ENCODE results near the gene ASIC2. TPM values are rescaled to one million over a fixed set of nuclear protein-coding genes. Genes with fewer than 3 reads are reported as not detected.
A peak's percentile ranks its signal among the peaks of the same experiment; 100 is the strongest.

Gene ASIC2
- polyA plus RNA-seq, 1 donor = 9.3 TPM

- no peak for DNase-seq
- no CpG with 5 or more reads among the region's 8 CpGs for WGBS (ENCODE audit: insufficient coverage, low lambda C conversion rate)
- Histone ChIP-seq H3K4me3 (ENCODE audit: low read length) (peak overlapping the region; percentile 59), H3K9me3 (ENCODE audit: control insufficient read depth, low read depth, low read length) (no peaks in the 10 kb centered on the region), H3K36me3 (ENCODE audit: control insufficient read depth, insufficient read depth, low read length) (peaks cover 2% of the 10 kb centered on the region), H3K4me1 (ENCODE audit: control insufficient read depth, insufficient read depth, low read length) (peaks cover 21% of the 10 kb centered on the region), H3K27ac (ENCODE audit: low read length) (peak overlapping the region; percentile 6), H3K27me3 (ENCODE audit: control insufficient read depth, insufficient read depth, low read length) (peaks cover 20% of the 10 kb centered on the region)
Observed at GRCh38 chr17:33290253-33290652, 2.8 kb downstream of the ASIC2 start.

DNA sequence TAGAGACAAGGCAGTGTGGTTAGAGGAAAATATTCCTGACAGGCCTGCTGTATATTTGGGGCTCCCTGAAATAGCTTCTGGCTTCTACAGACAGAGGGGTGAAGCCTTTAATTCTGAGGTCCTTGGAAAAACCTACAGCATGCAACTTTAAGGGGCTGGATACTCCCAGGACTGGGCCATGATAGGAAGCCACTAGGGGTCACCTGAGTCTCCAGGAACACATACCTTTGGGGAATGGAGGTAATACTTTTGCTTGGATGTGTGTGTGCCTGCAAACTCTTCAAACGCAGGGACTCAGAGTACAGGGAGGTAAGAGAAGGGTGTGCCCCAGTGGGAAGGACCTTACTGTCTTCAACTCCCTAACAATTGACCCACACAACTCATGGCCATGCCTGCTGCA, 4.1 kb downstream of the ASIC2 start:
- H3K9me3 ChIP-seq (ENCODE audit: control insufficient read depth, low read depth, low read length) = no peaks in the 10 kb centered on the region
- H3K4me1 ChIP-seq (ENCODE audit: control insufficient read depth, insufficient read depth, low read length) = peaks cover 21% of the 10 kb centered on the region
- H3K27ac ChIP-seq (ENCODE audit: low read length) = no peak overlapping the region
- no peak overlapping the region for H3K4me3 ChIP-seq (ENCODE audit: low read length)
- H3K36me3 ChIP-seq (ENCODE audit: control insufficient read depth, insufficient read depth, low read length) = peaks cover 6% of the 10 kb centered on the region
- no peak for DNase-seq
- no CpG with 5 or more reads among the region's 1 CpG for WGBS (ENCODE audit: insufficient coverage, low lambda C conversion rate)
- H3K27me3 ChIP-seq (ENCODE audit: control insufficient read depth, insufficient read depth, low read length) = peaks cover 18% of the 10 kb centered on the region

GRCh38 chr17:33287096-33287725, 5.9 kb downstream of the ASIC2 start:
- DNase-seq = no peak
- Histone ChIP-seq H3K9me3 (ENCODE audit: control insufficient read depth, low read depth, low read length) (no peaks in the 10 kb centered on the region), H3K4me3 (ENCODE audit: low read length) (no peak overlapping the region), H3K4me1 (ENCODE audit: control insufficient read depth, insufficient read depth, low read length) (peaks cover 26% of the 10 kb centered on the region), H3K27me3 (ENCODE audit: control insufficient read depth, insufficient read depth, low read length) (peaks cover 5% of the 10 kb centered on the region), H3K27ac (ENCODE audit: low read length) (no peak overlapping the region), H3K36me3 (ENCODE audit: control insufficient read depth, insufficient read depth, low read length) (peaks cover 12% of the 10 kb centered on the region)
- no CpG with 5 or more reads among the region's 3 CpGs for WGBS (ENCODE audit: insufficient coverage, low lambda C conversion rate)

GRCh38 chr17:33285413-33285812, 7.7 kb downstream of the ASIC2 start:
- H3K27ac ChIP-seq (ENCODE audit: low read length) = no peak overlapping the region
- DNase-seq = no peak
- H3K27me3 ChIP-seq (ENCODE audit: control insufficient read depth, insufficient read depth, low read length) = no peaks in the 10 kb centered on the region
- H3K9me3 ChIP-seq (ENCODE audit: control insufficient read depth, low read depth, low read length) = no peaks in the 10 kb centered on the region
- peaks cover 23% of the 10 kb centered on the region for H3K4me1 ChIP-seq (ENCODE audit: control insufficient read depth, insufficient read depth, low read length)
- peaks cover 12% of the 10 kb centered on the region for H3K36me3 ChIP-seq (ENCODE audit: control insufficient read depth, insufficient read depth, low read length)
- no peak overlapping the region for H3K4me3 ChIP-seq (ENCODE audit: low read length)
- WGBS (ENCODE audit: insufficient coverage, low lambda C conversion rate) = no CpG with 5 or more reads among the region's 3 CpGs

DNA sequence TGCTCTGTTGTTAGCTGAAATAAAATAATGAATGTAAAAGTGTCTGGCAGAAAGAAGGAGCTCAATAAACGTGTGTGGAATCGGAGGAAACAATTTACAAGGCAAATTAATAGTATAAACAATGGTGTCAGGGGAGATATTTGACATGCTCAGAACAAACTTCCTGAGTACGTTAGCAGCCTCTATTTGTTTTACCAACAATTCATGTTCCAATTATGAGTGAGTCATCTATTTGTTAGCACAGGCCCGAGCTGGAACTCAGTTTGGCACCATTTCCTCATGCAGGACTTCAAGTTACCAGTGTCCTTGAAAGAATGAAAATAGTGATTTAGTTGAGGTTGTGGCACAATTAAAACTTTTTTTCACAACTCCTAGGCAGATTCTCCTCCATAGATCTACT, 9.1 kb downstream of the ASIC2 start:
- H3K4me3 ChIP-seq (ENCODE audit: low read length) = no peak overlapping the region
- peaks cover 18% of the 10 kb centered on the region for H3K4me1 ChIP-seq (ENCODE audit: control insufficient read depth, insufficient read depth, low read length)
- no peaks in the 10 kb centered on the region for H3K27me3 ChIP-seq (ENCODE audit: control insufficient read depth, insufficient read depth, low read length)
- H3K9me3 ChIP-seq (ENCODE audit: control insufficient read depth, low read depth, low read length) = no peaks in the 10 kb centered on the region
- peak in 1 of 2 donors; percentile 61 for DNase-seq
- H3K27ac ChIP-seq (ENCODE audit: low read length) = no peak overlapping the region
- H3K36me3 ChIP-seq (ENCODE audit: control insufficient read depth, insufficient read depth, low read length) = peaks cover 12% of the 10 kb centered on the region
- WGBS (ENCODE audit: insufficient coverage, low lambda C conversion rate) = 0% methylated on average over 2 of the region's 4 CpGs

DNA sequence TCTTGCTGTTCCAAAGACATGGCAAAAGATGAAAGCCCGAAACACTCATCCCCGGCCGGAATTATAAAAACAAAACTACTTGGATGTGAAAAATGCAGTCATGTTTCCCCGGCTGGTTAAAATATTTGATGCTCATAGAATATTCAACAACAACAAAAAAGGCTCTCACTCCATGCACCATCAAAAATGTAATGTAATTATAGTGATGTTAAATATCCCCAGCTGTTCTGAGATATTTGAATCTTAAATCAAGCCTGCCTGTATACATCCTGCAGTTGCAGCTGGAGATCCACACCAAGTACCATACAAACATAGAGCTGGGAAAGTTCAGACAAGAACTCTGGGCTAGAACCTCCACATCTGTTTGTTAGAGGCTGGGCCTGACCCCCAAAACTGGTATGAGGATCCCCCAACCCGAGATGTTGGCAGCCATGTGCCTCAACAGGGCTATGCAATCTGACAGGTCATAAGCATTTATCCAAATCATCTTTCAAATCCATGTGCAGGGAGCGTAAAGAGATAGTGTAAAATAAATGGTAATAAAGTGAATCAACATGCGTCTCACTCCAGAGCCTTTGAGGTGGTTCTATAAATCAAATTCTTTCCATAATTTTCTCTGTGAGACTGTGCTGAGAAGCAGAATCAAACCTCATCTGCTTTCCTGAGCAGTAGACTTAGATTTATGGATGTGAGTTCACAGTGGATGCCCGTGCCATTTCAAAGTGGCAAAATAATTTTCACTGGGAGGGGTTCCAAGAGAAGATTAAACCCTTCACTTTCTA, 12.7 kb downstream of the ASIC2 start:
- H3K27ac ChIP-seq (ENCODE audit: low read length) = no peak overlapping the region
- no peaks in the 10 kb centered on the region for H3K27me3 ChIP-seq (ENCODE audit: control insufficient read depth, insufficient read depth, low read length)
- peaks cover 13% of the 10 kb centered on the region for H3K4me1 ChIP-seq (ENCODE audit: control insufficient read depth, insufficient read depth, low read length)
- H3K9me3 ChIP-seq (ENCODE audit: control insufficient read depth, low read depth, low read length) = no peaks in the 10 kb centered on the region
- peaks cover 9% of the 10 kb centered on the region for H3K36me3 ChIP-seq (ENCODE audit: control insufficient read depth, insufficient read depth, low read length)
- H3K4me3 ChIP-seq (ENCODE audit: low read length) = no peak overlapping the region
- 90% methylated on average over 2 of the region's 8 CpGs for WGBS (ENCODE audit: insufficient coverage, low lambda C conversion rate)
- no peak for DNase-seq

DNA sequence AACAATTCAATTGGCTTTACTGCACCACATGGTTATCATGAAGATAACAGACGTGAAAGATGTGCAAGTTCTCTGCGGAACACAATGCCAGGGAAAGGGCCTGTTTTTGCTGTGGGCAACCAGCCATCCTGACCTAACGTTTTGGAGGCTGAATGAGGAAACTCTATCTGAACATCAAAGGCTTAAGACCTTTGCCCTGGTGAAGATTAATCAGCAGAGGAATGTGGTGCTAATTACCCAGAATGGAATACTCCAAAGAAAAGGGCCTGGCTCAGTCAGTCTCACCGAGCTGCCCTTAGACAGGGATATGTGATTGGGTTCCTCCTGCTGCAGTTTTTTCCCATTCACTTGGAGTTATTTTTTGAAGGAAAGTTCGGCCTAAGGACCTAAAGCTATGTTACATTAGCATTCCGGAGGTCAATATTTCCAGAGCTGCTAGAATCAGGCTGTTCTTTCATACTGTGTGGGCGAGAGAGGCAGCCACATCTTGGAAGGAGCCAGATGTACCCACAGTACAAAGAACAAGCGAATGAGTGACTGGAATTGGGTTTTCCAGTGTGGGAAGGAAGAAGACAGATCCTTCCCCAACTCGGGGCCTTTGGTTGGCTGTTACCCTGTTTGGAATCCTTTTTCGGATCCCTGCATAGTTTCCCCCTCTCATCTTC, 15.5 kb downstream of the ASIC2 start:
- Histone ChIP-seq H3K27ac (ENCODE audit: low read length) (no peak overlapping the region), H3K4me3 (ENCODE audit: low read length) (no peak overlapping the region), H3K27me3 (ENCODE audit: control insufficient read depth, insufficient read depth, low read length) (no peaks in the 10 kb centered on the region), H3K36me3 (ENCODE audit: control insufficient read depth, insufficient read depth, low read length) (peaks cover 6% of the 10 kb centered on the region), H3K9me3 (ENCODE audit: control insufficient read depth, low read depth, low read length) (no peaks in the 10 kb centered on the region), H3K4me1 (ENCODE audit: control insufficient read depth, insufficient read depth, low read length) (peaks cover 8% of the 10 kb centered on the region)
- WGBS (ENCODE audit: insufficient coverage, low lambda C conversion rate) = 80% methylated on average over 1 of the region's 10 CpGs
- DNase-seq = no peak

DNA sequence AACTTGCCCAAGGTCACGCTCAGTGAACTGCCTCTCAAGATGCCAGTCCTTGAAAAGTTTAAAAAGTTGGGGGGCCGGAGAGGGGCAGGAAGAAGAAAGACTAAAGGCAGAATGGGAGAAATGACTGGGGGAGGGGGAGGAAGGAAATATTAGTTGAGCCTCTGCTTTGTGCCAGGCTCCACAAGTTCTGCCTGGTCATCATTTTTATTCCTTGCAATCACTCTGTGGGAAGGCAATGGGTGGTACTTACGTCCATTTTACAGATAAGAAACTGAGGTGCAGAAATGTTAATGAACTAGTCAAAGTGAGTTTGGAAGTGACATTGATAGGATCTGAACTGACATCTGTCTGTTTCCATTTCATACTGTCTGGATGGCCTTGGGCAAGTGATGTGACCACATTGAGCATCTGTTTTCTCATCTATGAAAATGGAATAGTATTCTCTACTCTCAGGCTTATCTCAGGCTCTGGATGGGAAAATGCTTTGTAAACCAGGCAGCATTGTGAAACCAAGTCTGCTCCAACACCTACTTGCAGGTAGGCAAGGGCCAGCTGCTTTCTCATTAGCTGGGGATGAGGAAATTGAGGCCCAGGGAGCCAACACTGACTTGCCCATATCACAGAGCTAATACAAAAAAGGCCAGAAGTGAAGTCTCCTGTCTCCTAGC, 19.2 kb downstream of the ASIC2 start:
- Histone ChIP-seq H3K4me1 (ENCODE audit: control insufficient read depth, insufficient read depth, low read length) (peaks cover 10% of the 10 kb centered on the region), H3K27ac (ENCODE audit: low read length) (no peak overlapping the region), H3K9me3 (ENCODE audit: control insufficient read depth, low read depth, low read length) (no peaks in the 10 kb centered on the region), H3K4me3 (ENCODE audit: low read length) (no peak overlapping the region), H3K36me3 (ENCODE audit: control insufficient read depth, insufficient read depth, low read length) (peaks cover 6% of the 10 kb centered on the region), H3K27me3 (ENCODE audit: control insufficient read depth, insufficient read depth, low read length) (no peaks in the 10 kb centered on the region)
- WGBS (ENCODE audit: insufficient coverage, low lambda C conversion rate) = 89% methylated on average over 3 of the region's 3 CpGs
- no peak for DNase-seq

GRCh38 chr17:33273271-33273670, 19.8 kb downstream of the ASIC2 start:
- no peaks in the 10 kb centered on the region for H3K27me3 ChIP-seq (ENCODE audit: control insufficient read depth, insufficient read depth, low read length)
- WGBS (ENCODE audit: insufficient coverage, low lambda C conversion rate) = no CpG with 5 or more reads among the region's 2 CpGs
- H3K9me3 ChIP-seq (ENCODE audit: control insufficient read depth, low read depth, low read length) = no peaks in the 10 kb centered on the region
- no peak overlapping the region for H3K27ac ChIP-seq (ENCODE audit: low read length)
- DNase-seq = no peak
- peaks cover 6% of the 10 kb centered on the region for H3K36me3 ChIP-seq (ENCODE audit: control insufficient read depth, insufficient read depth, low read length)
- H3K4me3 ChIP-seq (ENCODE audit: low read length) = no peak overlapping the region
- H3K4me1 ChIP-seq (ENCODE audit: control insufficient read depth, insufficient read depth, low read length) = peaks cover 13% of the 10 kb centered on the region

GRCh38 chr17:33272438-33272837, 20.7 kb downstream of the ASIC2 start:
- no peaks in the 10 kb centered on the region for H3K9me3 ChIP-seq (ENCODE audit: control insufficient read depth, low read depth, low read length)
- H3K27ac ChIP-seq (ENCODE audit: low read length) = no peak overlapping the region
- no peak for DNase-seq
- H3K36me3 ChIP-seq (ENCODE audit: control insufficient read depth, insufficient read depth, low read length) = peaks cover 6% of the 10 kb centered on the region
- H3K4me1 ChIP-seq (ENCODE audit: control insufficient read depth, insufficient read depth, low read length) = peaks cover 9% of the 10 kb centered on the region
- H3K4me3 ChIP-seq (ENCODE audit: low read length) = no peak overlapping the region
- WGBS (ENCODE audit: insufficient coverage, low lambda C conversion rate) = no CpG with 5 or more reads among the region's 2 CpGs
- no peaks in the 10 kb centered on the region for H3K27me3 ChIP-seq (ENCODE audit: control insufficient read depth, insufficient read depth, low read length)
